Upper lobe of left lung (tissue), 4 donors: ENCODE measurements around the gene PWWP2B.

Experiments
- CTCF ChIP-seq, 6 experiments: fragments of 450-650 bp in 4 of 6; fragments of 200-600 bp in 2 of 6; sonication (generic) in 2 of 6; IDR thresholded peaks; one replicate each; pipeline ENCODE4 v1.5.1; 2016 to 2019; ENCODE audit warnings: antibody characterized with exemption in 6 of 6
- EP300 ChIP-seq, 4 donors: sonication (generic); formaldehyde crosslinking; IDR thresholded peaks; one replicate each; pipeline ENCODE4 v1.5.1; 2017; ENCODE audit warnings: antibody characterized with exemption in 4 of 4, control low read depth in 2 of 4
- POLR2A ChIP-seq, 4 donors: fragments of 450-650 bp; IDR thresholded peaks; one replicate each; pipeline ENCODE4 v1.5.1; 2016 to 2017; ENCODE audit warnings: antibody characterized with exemption in 4 of 4, mild to moderate bottlenecking in 2 of 4

DNA sequence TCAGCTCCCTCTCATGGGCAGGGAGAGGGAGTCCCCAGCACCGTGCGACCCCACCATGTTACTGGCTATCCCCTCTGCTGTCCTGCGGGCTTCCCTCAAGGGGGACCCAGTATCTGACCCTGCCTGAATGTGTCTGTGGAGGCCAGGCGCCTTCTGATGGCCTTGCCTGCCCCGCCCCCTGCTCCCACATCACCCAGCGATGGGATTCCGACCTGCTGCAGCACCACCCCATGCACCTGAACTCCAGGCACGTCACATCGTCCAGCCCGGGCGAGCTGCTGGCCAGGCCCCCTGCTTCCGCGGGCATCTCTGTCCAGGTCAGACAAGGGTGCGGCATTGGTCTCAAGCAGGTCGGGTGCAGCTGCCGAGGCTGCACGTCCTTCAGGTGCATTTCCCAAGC lies 46.1 kb upstream of the PWWP2B start:
- TF ChIP-seq EP300 (IDR thresholded peaks at IDR 0.05): no peak
- no peak for TF ChIP-seq CTCF (IDR thresholded peaks at IDR 0.05)
- TF ChIP-seq POLR2A (IDR thresholded peaks at IDR 0.05): no peak
